ENCODE data around the gene SLC38A2. TPM values are rescaled to one million over a fixed set of nuclear protein-coding genes. Genes with fewer than 3 reads are reported as not detected.

Gene SLC38A2
- total RNA-seq, 1 donor from 2014 or later, result 249 TPM

- H3K4me3 Mint-ChIP-seq (ENCODE audit: unreplicated experiment), result peak overlapping the region; percentile 97
- peaks cover 51% of the 10 kb centered on the region for H3K36me3 Mint-ChIP-seq (ENCODE audit: low read depth, unreplicated experiment)
- H3K27ac Mint-ChIP-seq (ENCODE audit: unreplicated experiment), result peak overlapping the region; percentile 96
- peaks cover 40% of the 10 kb centered on the region for H3K4me1 Mint-ChIP-seq (ENCODE audit: unreplicated experiment)
- peaks cover 21% of the 10 kb centered on the region for H3K27me3 Mint-ChIP-seq (ENCODE audit: unreplicated experiment)
- no peak for DNase-seq (ENCODE audit: low spot score)
- H3K9me3 Mint-ChIP-seq (ENCODE audit: unreplicated experiment), result no peaks in the 10 kb centered on the region
- TF ChIP-seq CTCF (IDR thresholded peaks at IDR 0.05; ENCODE audit: unreplicated experiment), result no peak
These were observed 2.2 kb downstream of the SLC38A2 start for GRCh38 chr12:46370380-46370734.

GRCh38 chr12:46369474-46370379, 2.8 kb downstream of the SLC38A2 start:
- Mint-ChIP-seq H3K9me3 (ENCODE audit: unreplicated experiment) (no peaks in the 10 kb centered on the region), H3K36me3 (ENCODE audit: low read depth, unreplicated experiment) (peaks cover 57% of the 10 kb centered on the region), H3K27me3 (ENCODE audit: unreplicated experiment) (peaks cover 21% of the 10 kb centered on the region), H3K4me3 (ENCODE audit: unreplicated experiment) (peak overlapping the region; percentile 97), H3K4me1 (ENCODE audit: unreplicated experiment) (peaks cover 40% of the 10 kb centered on the region), H3K27ac (ENCODE audit: unreplicated experiment) (no peak overlapping the region)
- DNase-seq (ENCODE audit: low spot score), result no peak
- TF ChIP-seq CTCF (IDR thresholded peaks at IDR 0.05; ENCODE audit: unreplicated experiment), result no peak

- DNase-seq (ENCODE audit: low spot score), result no peak
- H3K36me3 Mint-ChIP-seq (ENCODE audit: low read depth, unreplicated experiment), result peaks cover 61% of the 10 kb centered on the region
- no peak overlapping the region for H3K27ac Mint-ChIP-seq (ENCODE audit: unreplicated experiment)
- TF ChIP-seq CTCF (IDR thresholded peaks at IDR 0.05; ENCODE audit: unreplicated experiment), result no peak
- no peaks in the 10 kb centered on the region for H3K9me3 Mint-ChIP-seq (ENCODE audit: unreplicated experiment)
- peaks cover 19% of the 10 kb centered on the region for H3K27me3 Mint-ChIP-seq (ENCODE audit: unreplicated experiment)
- H3K4me3 Mint-ChIP-seq (ENCODE audit: unreplicated experiment), result peak overlapping the region; percentile 97
- H3K4me1 Mint-ChIP-seq (ENCODE audit: unreplicated experiment), result peaks cover 37% of the 10 kb centered on the region
These were observed 3.5 kb downstream of the SLC38A2 start for GRCh38 chr12:46369095-46369473.

- Mint-ChIP-seq H3K27me3 (ENCODE audit: unreplicated experiment) (peaks cover 15% of the 10 kb centered on the region), H3K36me3 (ENCODE audit: low read depth, unreplicated experiment) (peaks cover 62% of the 10 kb centered on the region), H3K4me1 (ENCODE audit: unreplicated experiment) (peaks cover 33% of the 10 kb centered on the region), H3K9me3 (ENCODE audit: unreplicated experiment) (no peaks in the 10 kb centered on the region), H3K27ac (ENCODE audit: unreplicated experiment) (no peak overlapping the region), H3K4me3 (ENCODE audit: unreplicated experiment) (peak overlapping the region; percentile 62)
- TF ChIP-seq CTCF (IDR thresholded peaks at IDR 0.05; ENCODE audit: unreplicated experiment), result no peak
- DNase-seq (ENCODE audit: low spot score), result no peak
These were observed 3.9 kb downstream of the SLC38A2 start for GRCh38 chr12:46368684-46369083.

GRCh38 chr12:46368138-46368537, 4.4 kb downstream of the SLC38A2 start:
- H3K27ac Mint-ChIP-seq (ENCODE audit: unreplicated experiment), result peak overlapping the region; percentile 9
- no peaks in the 10 kb centered on the region for H3K9me3 Mint-ChIP-seq (ENCODE audit: unreplicated experiment)

More at GRCh38 chr12:46368138-46368537, 4.4 kb downstream of the SLC38A2 start:
- DNase-seq (ENCODE audit: low spot score), result no peak
- Mint-ChIP-seq H3K4me1 (ENCODE audit: unreplicated experiment) (peaks cover 32% of the 10 kb centered on the region), H3K36me3 (ENCODE audit: low read depth, unreplicated experiment) (peaks cover 65% of the 10 kb centered on the region), H3K27me3 (ENCODE audit: unreplicated experiment) (peaks cover 13% of the 10 kb centered on the region), H3K4me3 (ENCODE audit: unreplicated experiment) (peak overlapping the region; percentile 62)
- no peak for TF ChIP-seq CTCF (IDR thresholded peaks at IDR 0.05; ENCODE audit: unreplicated experiment)

Data from endothelial cell (in vitro differentiated cells).